GM18867 (cell line): Measurements from ENCODE around the gene RHOT2.

Experiments used
- ATAC-seq: cut with Tn5 transposase; IDR thresholded peaks from one replicate; pipeline ENCODE4 v1.9.1; 2021; ENCODE audit warnings: mild to moderate bottlenecking, moderate library complexity; ENCODE audit not compliant: unreplicated experiment

Gene RHOT2

GRCh38 chr16:695355-696089 is 27.6 kb downstream of the RHOT2 start:
- peak; percentile 38 for ATAC-seq

- no peak for ATAC-seq
Measured at GRCh38 chr16:698911-699671, 31.2 kb downstream of the RHOT2 start.

GRCh38 chr16:700684-701584 is 33.0 kb downstream of the RHOT2 start:
- no peak for ATAC-seq

- no peak for ATAC-seq
Measured at GRCh38 chr16:702341-702740, 34.4 kb downstream of the RHOT2 start.

GRCh38 chr16:703406-703805 is 35.5 kb downstream of the RHOT2 start:
- ATAC-seq = no peak

GRCh38 chr16:704047-704446 is 36.1 kb downstream of the RHOT2 start:
- no peak for ATAC-seq

- ATAC-seq = no peak
Measured at GRCh38 chr16:704552-705380, 36.8 kb downstream of the RHOT2 start.

- no peak for ATAC-seq
Measured at GRCh38 chr16:705431-706188, 37.7 kb downstream of the RHOT2 start, which contains the start of gene FBXL16. FBXL16 (minus strand) TSS chr16:705801; CDS start chr16:697405, 8,396 bp downstream.

- no peak for ATAC-seq
Measured at GRCh38 chr16:706189-707061, 38.5 kb downstream of the RHOT2 start.

- no peak for ATAC-seq
Measured at GRCh38 chr16:707062-707538, 39.2 kb downstream of the RHOT2 start.

GRCh38 chr16:708019-708418 is 40.1 kb downstream of the RHOT2 start:
- ATAC-seq = no peak

GRCh38 chr16:708959-709358 is 41.0 kb downstream of the RHOT2 start:
- ATAC-seq = no peak

GRCh38 chr16:709566-710499 is 41.9 kb downstream of the RHOT2 start:
- no peak for ATAC-seq

- no peak for ATAC-seq
Measured at GRCh38 chr16:710500-711075, 42.7 kb downstream of the RHOT2 start.

- ATAC-seq = no peak
Measured at GRCh38 chr16:711084-711483, 43.2 kb downstream of the RHOT2 start.

- no peak for ATAC-seq
Measured at GRCh38 chr16:711548-712320, 43.8 kb downstream of the RHOT2 start.
